Activated naive CD4-positive, alpha-beta T cell treated with Interleukin-2 at 50 U/mL for 16 hours (primary cell): Measurements from ENCODE around the gene TIRAP.
A peak's percentile ranks its signal among the peaks of the same experiment; 100 is the strongest.
"Not testable (repeated sequence)": the region's sequence is repeated elsewhere in the genome, so short reads cannot be mapped to it uniquely, and the experiment has no call there.

Experiments used
- DNase-seq: peaks from one replicate; pipeline ENCODE4 v3.0.0-alpha.2; 2020

Gene TIRAP

GRCh38 chr11:126290887-126291286 lies 8.0 kb downstream of the TIRAP start:
- DNase-seq: no peak

GRCh38 chr11:126293726-126294125 lies 10.8 kb downstream of the TIRAP start:
- no peak for DNase-seq

DNA sequence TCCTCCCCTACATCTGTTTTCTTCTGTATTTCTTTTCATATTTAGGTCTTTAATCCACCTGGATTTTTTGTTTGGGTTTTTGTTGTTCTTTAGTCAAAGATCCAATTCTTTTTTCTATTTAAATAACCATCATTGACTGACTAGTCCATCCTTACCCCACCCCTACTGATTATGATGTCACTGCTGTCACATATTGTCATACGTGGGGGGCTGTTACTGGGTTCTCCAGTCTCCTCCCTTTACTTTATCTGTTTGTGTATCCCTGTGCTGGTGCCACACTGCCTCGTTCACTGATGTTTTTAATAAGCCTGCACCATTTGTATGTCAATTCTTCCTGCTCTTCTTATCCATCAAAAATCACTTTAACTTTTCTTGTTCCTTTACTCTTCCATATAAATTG lies 14.1 kb downstream of the TIRAP start:
- no peak for DNase-seq

GRCh38 chr11:126303623-126304456 lies 20.9 kb downstream of the TIRAP start, which contains the start of gene DCPS:
Gene DCPS, plus strand, starts transcription at chr11:126304060. Its CDS starts 21 bp downstream, at chr11:126304081.
- peak; percentile 90 for DNase-seq

GRCh38 chr11:126304457-126305075 lies 21.7 kb downstream of the TIRAP start:
- DNase-seq: no peak

- DNase-seq: peak; percentile 27
Observed at GRCh38 chr11:126305699-126306098, 22.8 kb downstream of the TIRAP start.

DNA sequence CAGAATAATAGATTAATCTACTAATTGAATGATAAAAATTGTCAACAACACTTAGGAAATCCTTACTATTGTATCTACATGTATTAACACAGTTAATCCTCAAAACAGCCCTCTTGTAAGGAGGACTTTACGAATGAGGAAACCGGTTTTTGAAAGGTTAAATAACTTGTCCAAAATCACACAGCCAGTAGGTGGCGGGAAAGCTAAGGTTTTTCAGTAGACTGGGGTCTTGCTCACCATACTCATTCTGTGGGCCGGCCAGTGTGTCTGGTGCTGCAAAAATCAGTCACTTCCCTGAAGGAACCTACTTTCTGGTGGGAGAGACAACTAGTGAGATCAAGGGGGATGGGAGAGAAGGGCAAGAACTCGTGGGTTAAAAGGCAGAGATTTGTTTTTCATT lies 24.8 kb downstream of the TIRAP start:
- no peak for DNase-seq

DNA sequence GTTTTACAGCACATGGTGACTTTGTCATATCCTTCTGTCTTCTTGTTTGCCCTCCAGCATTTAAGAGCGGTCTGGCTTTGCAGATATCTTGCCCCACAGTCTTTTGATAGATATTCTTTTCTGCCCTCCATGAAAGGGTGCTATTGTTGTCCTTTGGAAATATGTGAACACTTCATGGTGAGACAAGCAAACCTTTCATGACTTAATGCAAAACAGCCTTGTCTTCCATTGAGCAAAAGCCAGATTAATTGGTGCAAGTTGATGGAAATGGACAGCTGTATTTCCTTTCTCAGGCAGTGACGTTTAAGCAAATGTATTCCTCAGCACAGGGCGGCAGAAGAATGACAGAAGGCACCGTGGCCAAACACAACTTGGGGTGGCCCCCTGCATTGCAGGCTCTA lies 25.4 kb downstream of the TIRAP start:
- no peak for DNase-seq

DNA sequence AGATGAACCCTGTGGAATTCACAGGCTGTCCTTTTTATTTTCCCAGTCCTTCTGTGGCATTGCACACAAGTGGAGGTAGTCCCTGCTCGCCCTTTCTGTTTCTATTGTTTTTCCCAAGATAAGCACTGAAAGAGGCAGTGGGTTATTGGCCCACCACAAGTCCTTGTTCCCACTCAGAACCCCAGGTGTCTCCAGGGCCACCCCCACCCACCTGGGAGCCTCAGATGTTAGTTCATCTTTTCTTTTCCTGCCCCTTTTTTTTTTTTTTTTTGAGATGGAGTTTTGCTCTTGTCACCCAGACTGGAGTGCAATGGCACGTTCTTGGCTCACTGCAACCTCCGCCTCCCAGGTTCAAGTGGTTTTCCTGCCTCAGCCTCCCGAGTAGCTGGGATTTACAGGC lies 25.9 kb downstream of the TIRAP start:
- not testable (repeated sequence) for DNase-seq

GRCh38 chr11:126310200-126310991 lies 27.5 kb downstream of the TIRAP start:
- peak; percentile 61 for DNase-seq

GRCh38 chr11:126310992-126311310 lies 28.1 kb downstream of the TIRAP start:
- DNase-seq: no peak

DNA sequence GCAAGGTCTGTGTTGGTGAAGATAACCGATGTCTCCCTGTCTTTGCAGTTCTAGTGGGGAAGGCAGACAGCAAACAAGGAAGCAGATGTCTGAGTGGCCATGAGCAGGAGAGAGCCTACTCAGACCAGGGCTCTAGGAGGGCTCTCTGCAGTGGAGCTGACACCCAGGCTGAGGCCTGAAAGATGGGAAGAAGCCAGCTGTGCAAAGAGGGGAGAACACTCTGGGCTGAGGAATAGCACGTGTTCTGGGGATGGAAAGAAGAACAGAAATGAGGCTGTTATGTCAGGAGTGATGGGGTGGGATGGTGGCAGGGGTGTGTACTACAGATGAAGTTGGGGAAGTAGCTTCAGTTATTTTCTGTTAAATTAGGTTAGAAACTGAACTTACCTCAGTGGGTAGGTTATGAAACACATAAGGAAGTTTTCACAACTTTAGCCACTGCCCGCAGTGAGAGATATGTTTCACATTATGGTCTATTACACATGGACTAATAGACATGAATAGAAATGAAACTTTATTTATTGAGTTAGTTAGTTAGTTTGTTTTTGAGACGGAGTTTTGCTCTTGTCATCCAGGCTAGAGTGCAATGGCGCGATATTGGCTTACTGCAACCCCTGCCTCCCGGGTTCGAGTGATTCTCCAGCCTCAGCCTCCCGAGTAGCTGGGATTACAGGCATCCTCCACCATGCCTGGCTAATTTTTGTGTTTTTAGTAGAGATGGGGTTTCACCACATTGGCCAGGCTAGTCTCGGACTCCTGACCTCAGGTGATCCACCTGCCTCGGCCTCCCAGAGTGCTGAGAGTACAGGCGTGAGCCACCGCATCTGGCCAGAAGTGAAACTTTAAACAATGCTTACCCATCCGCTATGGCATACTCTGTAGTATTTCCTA lies 28.8 kb downstream of the TIRAP start:
- no peak for DNase-seq

GRCh38 chr11:126312961-126313360 lies 30.1 kb downstream of the TIRAP start:
- DNase-seq: no peak

- no peak for DNase-seq
Observed at GRCh38 chr11:126313826-126314225, 30.9 kb downstream of the TIRAP start.

- DNase-seq: no peak
Observed at GRCh38 chr11:126317432-126317755, 34.5 kb downstream of the TIRAP start.

DNA sequence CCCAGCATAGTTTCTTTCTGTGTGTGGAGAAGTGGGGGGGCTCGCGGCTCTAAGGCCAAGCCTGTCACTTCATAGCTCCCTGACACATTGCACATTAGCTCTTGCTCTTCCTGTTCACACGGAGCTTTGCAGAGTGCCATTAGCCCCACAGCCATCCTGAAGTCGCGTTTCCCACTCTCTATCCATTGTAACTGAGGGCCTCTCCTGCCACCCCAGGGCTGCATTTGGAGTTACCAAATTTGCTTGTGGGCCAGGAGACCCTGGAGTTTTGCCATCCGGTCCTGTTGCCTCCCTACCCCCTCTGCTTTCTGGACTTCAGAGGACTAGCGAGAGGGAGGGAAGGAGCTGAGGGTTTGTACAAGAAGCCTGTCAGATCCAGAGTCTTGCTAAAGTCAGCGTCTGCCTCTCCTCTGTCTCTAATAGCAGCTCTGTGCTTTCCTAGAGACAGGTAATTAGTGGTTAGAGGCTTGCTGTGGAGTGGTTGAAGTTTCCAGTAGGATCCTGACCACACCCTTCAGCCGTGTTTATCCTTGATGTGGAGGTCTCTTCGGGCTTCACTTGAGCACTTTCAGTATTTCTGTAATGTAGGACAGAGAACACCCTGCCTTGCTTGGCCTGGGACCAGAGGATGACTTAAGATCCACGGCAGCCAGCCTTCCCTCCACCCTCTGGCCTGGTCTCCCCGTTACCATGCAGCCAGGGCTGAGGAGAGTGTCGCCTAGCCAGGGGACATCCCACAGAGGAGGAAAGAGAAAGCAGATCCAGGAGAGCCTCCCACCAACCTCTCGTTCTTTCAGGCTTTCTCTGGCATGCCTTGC lies 35.1 kb downstream of the TIRAP start:
- DNase-seq: no peak

DNA sequence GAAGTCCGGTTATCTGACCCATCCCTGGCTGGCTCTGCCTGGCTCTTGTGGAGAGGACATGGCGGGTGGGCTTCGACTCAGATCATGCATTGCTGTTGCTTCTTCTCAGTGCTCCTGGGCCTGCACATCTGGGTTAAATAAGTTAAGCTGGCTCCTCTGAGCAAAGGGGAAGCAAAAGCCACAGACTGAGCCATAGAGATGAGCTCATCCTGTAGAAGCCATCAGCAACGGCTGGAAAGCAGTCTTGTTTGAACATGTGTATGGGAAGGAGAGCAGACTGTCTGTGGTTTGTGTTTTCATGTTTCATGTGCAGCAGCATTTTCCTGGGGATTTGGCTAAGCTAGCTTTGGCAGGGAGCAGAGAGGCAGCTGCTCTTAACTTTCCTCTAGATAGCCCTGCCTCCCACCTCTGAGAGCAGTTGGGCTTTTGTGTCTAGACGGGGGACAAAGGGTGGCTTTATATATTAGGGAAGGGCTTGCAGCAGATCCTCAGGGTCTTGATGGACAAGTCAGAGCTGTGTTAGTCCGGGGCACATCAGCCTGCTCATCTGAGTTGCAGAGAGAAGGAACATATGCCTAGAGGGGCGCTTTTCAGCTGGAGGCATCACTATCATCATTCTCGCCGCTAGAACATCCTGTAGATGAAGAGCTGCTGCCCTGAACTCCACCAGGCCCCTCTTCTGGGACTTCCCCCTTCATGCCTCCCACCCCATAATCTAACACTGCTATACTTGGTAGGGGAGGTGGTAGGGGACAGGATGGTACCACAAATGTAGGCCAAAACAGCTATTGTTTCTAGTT lies 35.9 kb downstream of the TIRAP start:
- no peak for DNase-seq

GRCh38 chr11:126319374-126319740 lies 36.5 kb downstream of the TIRAP start:
- no peak for DNase-seq

GRCh38 chr11:126322996-126323395 lies 40.1 kb downstream of the TIRAP start:
- DNase-seq: no peak

GRCh38 chr11:126327281-126328000 lies 44.5 kb downstream of the TIRAP start:
- DNase-seq: no peak
